Mesenchymal stem cell (in vitro differentiated cells and primary cell): ENCODE results near the gene WDR19. TPM values are rescaled to one million over a fixed set of nuclear protein-coding genes. Genes with fewer than 3 reads are reported as not detected.
"Not testable (repeated sequence)": the region's sequence is repeated elsewhere in the genome, so short reads cannot be mapped to it uniquely, and the experiment has no call there.

Source experiments
- DNase-seq: peaks from one replicate; pipeline ENCODE4 v3.0.0-alpha.2; 2013
- H2AFZ ChIP-seq: one replicate; pipeline ENCODE4 v1.6.1; 2013; ENCODE audit warnings: low read depth, mild to moderate bottlenecking, control low read depth, inconsistent platforms, low read length, moderate library complexity
- H2AK5ac ChIP-seq: 2 replicates; pipeline ENCODE4 v1.6.1; 2013; ENCODE audit warnings: low read length, moderate library complexity, mild to moderate bottlenecking, inconsistent platforms; ENCODE audit not compliant: severe bottlenecking
- H2BK120ac ChIP-seq: one replicate; pipeline ENCODE4 v1.6.1; 2013; ENCODE audit warnings: low read depth, mild to moderate bottlenecking, inconsistent platforms, low read length, moderate library complexity
- H2BK12ac ChIP-seq, 2 experiments: one replicate each; pipeline ENCODE4 v1.6.1; 2013; ENCODE audit warnings: inconsistent platforms in 2 of 2, low read length in 2 of 2, mild to moderate bottlenecking in 2 of 2, moderate library complexity in 2 of 2, control low read depth in 1 of 2
- H2BK15ac ChIP-seq: one replicate; pipeline ENCODE4 v1.6.1; 2013; ENCODE audit warnings: mild to moderate bottlenecking, low read depth, inconsistent platforms; ENCODE audit not compliant: poor library complexity, severe bottlenecking
- H2BK5ac ChIP-seq: 2 replicates; pipeline ENCODE4 v1.6.1; 2013; ENCODE audit warnings: low read depth, mild to moderate bottlenecking, low read length, control low read depth, inconsistent platforms; ENCODE audit not compliant: poor library complexity, severe bottlenecking
- H3K14ac ChIP-seq, 2 experiments: one replicate each; pipeline ENCODE4 v1.6.1; 2013; ENCODE audit warnings: inconsistent platforms in 2 of 2, low read length in 2 of 2, control low read depth in 1 of 2, mild to moderate bottlenecking in 1 of 2, moderate library complexity in 1 of 2
- H3K18ac ChIP-seq, 2 experiments: one replicate each; pipeline ENCODE4 v1.6.1; 2013; ENCODE audit warnings: inconsistent platforms in 2 of 2, low read length in 2 of 2, control low read depth in 1 of 2, low read depth in 1 of 2, mild to moderate bottlenecking in 1 of 2
- H3K23ac ChIP-seq, 2 experiments: one replicate each; pipeline ENCODE4 v1.6.1; 2013; ENCODE audit warnings: inconsistent platforms in 2 of 2, low read length in 2 of 2, mild to moderate bottlenecking in 2 of 2, moderate library complexity in 2 of 2, control low read depth in 1 of 2
- H3K27ac ChIP-seq: 2 replicates; pipeline ENCODE4 v1.5.1; 2013; ENCODE audit warnings: mild to moderate bottlenecking, moderate library complexity, low read length, control low read depth, inconsistent platforms; ENCODE audit not compliant: poor library complexity, severe bottlenecking
- H3K27me3 ChIP-seq, 2 experiments: 2 replicates each; pipeline versions ENCODE4 v1.6.1 to v1.7.0; 2013; ENCODE audit warnings: low read length in 2 of 2, mild to moderate bottlenecking in 2 of 2, moderate library complexity in 2 of 2, control low read depth in 1 of 2, inconsistent platforms in 1 of 2; ENCODE audit not compliant: control insufficient read depth in 1 of 2, insufficient read depth in 1 of 2
- H3K36me3 ChIP-seq, 2 experiments: 2 replicates each; pipeline versions ENCODE4 v1.6.1 to v1.7.0; 2013; ENCODE audit warnings: low read length in 2 of 2, control low read depth in 1 of 2, inconsistent platforms in 1 of 2, low read depth in 1 of 2, mild to moderate bottlenecking in 1 of 2; ENCODE audit not compliant: insufficient read depth in 2 of 2, control insufficient read depth in 1 of 2
- H3K4ac ChIP-seq, 2 experiments: one replicate each; pipeline ENCODE4 v1.6.1; 2013; ENCODE audit warnings: inconsistent platforms in 2 of 2, low read length in 2 of 2, mild to moderate bottlenecking in 2 of 2, moderate library complexity in 2 of 2, control low read depth in 1 of 2, low read depth in 1 of 2
- H3K4me1 ChIP-seq: 2 replicates; pipeline ENCODE4 v1.6.1; 2013; ENCODE audit warnings: low read depth, low read length, control low read depth; ENCODE audit not compliant: control insufficient read depth, insufficient read depth
- H3K4me2 ChIP-seq: 2 replicates; pipeline ENCODE4 v1.6.1; 2013; ENCODE audit warnings: low read length, mild to moderate bottlenecking, inconsistent platforms; ENCODE audit not compliant: poor library complexity, severe bottlenecking
- H3K4me3 ChIP-seq, 2 experiments: 2 replicates each; pipeline versions ENCODE4 v1.5.1 to v1.7.0; 2013; ENCODE audit warnings: low read length in 2 of 2, mild to moderate bottlenecking in 2 of 2, control low read depth in 1 of 2, low read depth in 1 of 2; ENCODE audit not compliant: insufficient read depth in 1 of 2
- H3K79me1 ChIP-seq: replicated peaks from 2 replicates; pipeline ENCODE4 v1.6.1; 2013; ENCODE audit warnings: mild to moderate bottlenecking, control low read depth, low read length, inconsistent platforms; ENCODE audit not compliant: poor library complexity, severe bottlenecking
- H3K9ac ChIP-seq: 2 replicates; pipeline ENCODE4 v1.7.0; 2013; ENCODE audit warnings: mild to moderate bottlenecking, low read length, moderate library complexity
- H3K9me3 ChIP-seq: 2 replicates; pipeline ENCODE4 v1.7.0; 2013; ENCODE audit warnings: mild to moderate bottlenecking, low read length; ENCODE audit not compliant: control insufficient read depth
- H4K8ac ChIP-seq: one replicate; pipeline ENCODE4 v1.6.1; 2013; ENCODE audit warnings: inconsistent platforms, mild to moderate bottlenecking, low read length, moderate library complexity
- H4K91ac ChIP-seq: one replicate; pipeline ENCODE4 v1.6.1; 2013; ENCODE audit warnings: mild to moderate bottlenecking, low read length, inconsistent platforms
- WGBS: methylation state at CpG from one replicate; pipeline ENCODE4 v1.1.7; 2013; ENCODE audit warnings: mixed read lengths; 5-methylcytosine and 5-hydroxymethylcytosine counted together
- polyA plus RNA-seq, 2 experiments: library from polyadenylated mRNA; stranded (reverse); fragments of 200-250 nt; gene quantifications; one replicate each; pipeline ENCODE4 v1.2.3, GENCODE V29; 2013

Gene WDR19
- polyA plus RNA-seq (2013, experiment 1 of 2) = 33.7 TPM
- 31.0 TPM for polyA plus RNA-seq (2013, experiment 2 of 2)

GRCh38 chr4:39181905-39182638 lies at the start of gene WDR19:
Gene WDR19 (plus strand): TSS chr4:39182529. CDS start chr4:39182558, 29 bp downstream.
- H2AK5ac ChIP-seq = peak within 1 kb of the TSS; percentile 10
- H3K36me3 ChIP-seq = peaks cover 0 to 16% of the 10 kb centered on the region in 2 experiments

GRCh38 chr4:39133623-39134022 lies 48.7 kb upstream of the WDR19 start:
- H3K27ac ChIP-seq = no peak overlapping the region

More at GRCh38 chr4:39181905-39182638, at the start of gene WDR19:
- peak within 1 kb of the TSS; percentile 64 for H3K27ac ChIP-seq
- H4K91ac ChIP-seq = peak within 1 kb of the TSS; percentile 39
- peak within 1 kb of the TSS; percentile 77 for H4K8ac ChIP-seq
- H2BK15ac ChIP-seq = no peak within 1 kb of the TSS
- peaks cover 11% of the 10 kb centered on the region for H3K79me1 ChIP-seq
- no peak within 1 kb of the TSS for H3K23ac ChIP-seq
- peak within 1 kb of the TSS in 1 of 2 experiments; percentile 41 for H3K4ac ChIP-seq
- peak within 1 kb of the TSS; percentile 22 to 54 for H3K18ac ChIP-seq
- no peak within 1 kb of the TSS for H3K14ac ChIP-seq
- no peaks in the 10 kb centered on the region for H3K9me3 ChIP-seq
- H2AFZ ChIP-seq = peak within 1 kb of the TSS; percentile 72
- peak within 1 kb of the TSS; percentile 96 for H3K9ac ChIP-seq
- no peaks in the 10 kb centered on the region for H3K4me1 ChIP-seq
- peak within 1 kb of the TSS; percentile 74 to 100 for H3K4me3 ChIP-seq
- peak; percentile 100 for DNase-seq
- no peak within 1 kb of the TSS for H2BK5ac ChIP-seq
- H3K4me2 ChIP-seq = peak within 1 kb of the TSS; percentile 100
- WGBS = under 1% methylated on average over 47 of the region's 48 CpGs
- H2BK120ac ChIP-seq = no peak within 1 kb of the TSS
- no peaks in the 10 kb centered on the region for H3K27me3 ChIP-seq
- H2BK12ac ChIP-seq = no peak within 1 kb of the TSS

GRCh38 chr4:39134683-39135306 lies 47.5 kb upstream of the WDR19 start:
- Histone ChIP-seq H3K27ac (no peak overlapping the region), H3K79me1 (no peaks in the 10 kb centered on the region), H4K8ac (peak overlapping the region; percentile 30), H4K91ac (no peak overlapping the region), H2AFZ (no peak overlapping the region), H3K18ac (no peak overlapping the region), H2AK5ac (peak overlapping the region; percentile 41), H3K9ac (peak overlapping the region; percentile 71), H3K4me3 (no peak overlapping the region), H2BK5ac (no peak overlapping the region), H3K14ac (no peak overlapping the region), H2BK12ac (no peak overlapping the region), H3K4ac (no peak overlapping the region), H2BK120ac (no peak overlapping the region), H3K27me3 (no peaks in the 10 kb centered on the region), H3K9me3 (no peaks in the 10 kb centered on the region), H3K4me1 (no peaks in the 10 kb centered on the region), H3K23ac (no peak overlapping the region), H2BK15ac (no peak overlapping the region), H3K36me3 (peaks cover 0 to 3% of the 10 kb centered on the region in 2 experiments), H3K4me2 (peak overlapping the region; percentile 51)
- WGBS = 24% methylated on average over 2 of the region's 2 CpGs
- no peak for DNase-seq

More at GRCh38 chr4:39133623-39134022, 48.7 kb upstream of the WDR19 start:
- no peak for DNase-seq
- H3K4me2 ChIP-seq = no peak overlapping the region
- peaks cover 0 to 3% of the 10 kb centered on the region in 2 experiments for H3K36me3 ChIP-seq
- no peaks in the 10 kb centered on the region for H3K79me1 ChIP-seq
- H2BK15ac ChIP-seq = no peak overlapping the region
- H3K4ac ChIP-seq = no peak overlapping the region
- no peak overlapping the region for H3K4me3 ChIP-seq
- WGBS = over 99% methylated on average over 3 of the region's 3 CpGs
- no peak overlapping the region for H2BK120ac ChIP-seq
- H4K8ac ChIP-seq = no peak overlapping the region
- H2BK5ac ChIP-seq = no peak overlapping the region
- no peak overlapping the region for H2AK5ac ChIP-seq
- H2BK12ac ChIP-seq = no peak overlapping the region
- H3K14ac ChIP-seq = no peak overlapping the region
- no peaks in the 10 kb centered on the region for H3K9me3 ChIP-seq
- H3K9ac ChIP-seq = no peak overlapping the region
- no peaks in the 10 kb centered on the region for H3K27me3 ChIP-seq
- H2AFZ ChIP-seq = no peak overlapping the region
- no peak overlapping the region for H3K18ac ChIP-seq
- H3K4me1 ChIP-seq = no peaks in the 10 kb centered on the region
- no peak overlapping the region for H3K23ac ChIP-seq
- H4K91ac ChIP-seq = no peak overlapping the region

- H3K4me2 ChIP-seq, H2AK5ac ChIP-seq, H3K4ac ChIP-seq, H4K91ac ChIP-seq, H3K9ac ChIP-seq, H3K18ac ChIP-seq, DNase-seq, H2BK5ac ChIP-seq, H3K4me1 ChIP-seq, H3K14ac ChIP-seq, H3K4me3 ChIP-seq, H3K23ac ChIP-seq, H3K27me3 ChIP-seq, H3K36me3 ChIP-seq, H3K27ac ChIP-seq, H2BK120ac ChIP-seq, H3K9me3 ChIP-seq, H2BK15ac ChIP-seq, H4K8ac ChIP-seq, H3K79me1 ChIP-seq, H2BK12ac ChIP-seq, H2AFZ ChIP-seq: not testable (repeated sequence)
- 100% methylated on average over 2 of the region's 3 CpGs for WGBS
Measured at GRCh38 chr4:39138227-39138626, 44.1 kb upstream of the WDR19 start.
